Stimulated activated CD4-positive, alpha-beta T cell treated with anti-CD3 and anti-CD28 coated beads, Interleukin-12 subunit alpha, Interleukin-12 subunit beta, amount 100 ng/mL, for 48 hours (primary cell): Measurements from ENCODE around the gene CDCA4.

Experiments used
- DNase-seq, 3 donors: peaks; one replicate each; pipeline ENCODE4 v3.0.0-alpha.2; 2020; ENCODE audit warnings: low read depth in 2 of 3, low spot score in 1 of 3

CDCA4 gene

DNA sequence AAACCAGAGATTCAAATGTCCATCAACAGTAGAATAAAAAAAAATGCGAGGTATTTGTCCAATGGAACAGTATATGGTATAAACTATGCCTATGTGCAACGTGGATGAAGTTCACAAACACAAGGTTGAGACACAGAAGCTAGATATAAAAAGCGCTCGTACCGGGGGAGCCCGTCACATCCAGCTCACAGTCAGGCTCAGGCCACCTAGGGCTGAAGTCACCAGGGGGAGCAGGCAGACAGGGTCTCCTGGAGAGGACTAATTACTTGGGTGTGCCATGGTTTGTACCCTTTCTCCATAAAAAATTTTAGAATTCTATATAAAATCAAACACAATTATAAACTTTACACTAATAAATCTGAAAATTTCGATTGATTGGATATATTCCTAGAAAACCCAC lies 56.3 kb downstream of the CDCA4 start:
- no peak for DNase-seq
